A673 (cell line): Measurements from ENCODE around the gene HMGB4.

Experiments used
- EZH2 ChIP-seq: fragments of 200-600 bp; sonication (generic); IDR thresholded peaks from 2 replicates; pipeline ENCODE4 v1.6.1; 2017; ENCODE audit warnings: borderline replicate concordance, low read depth, mild to moderate bottlenecking, mixed read lengths, antibody characterized with exemption, low read length; ENCODE audit not compliant: poor library complexity, severe bottlenecking
- TF ChIP-seq, protein P1 (sequence below): fragments of 300-800, 200-600 bp; sonication (generic); conservative IDR thresholded peaks from 2 replicates; pipeline ENCODE4 v1.5.1; 2017; ENCODE audit warnings: low read depth, mild to moderate bottlenecking, antibody characterized with exemption, low read length, moderate library complexity, mixed read lengths

DNA sequence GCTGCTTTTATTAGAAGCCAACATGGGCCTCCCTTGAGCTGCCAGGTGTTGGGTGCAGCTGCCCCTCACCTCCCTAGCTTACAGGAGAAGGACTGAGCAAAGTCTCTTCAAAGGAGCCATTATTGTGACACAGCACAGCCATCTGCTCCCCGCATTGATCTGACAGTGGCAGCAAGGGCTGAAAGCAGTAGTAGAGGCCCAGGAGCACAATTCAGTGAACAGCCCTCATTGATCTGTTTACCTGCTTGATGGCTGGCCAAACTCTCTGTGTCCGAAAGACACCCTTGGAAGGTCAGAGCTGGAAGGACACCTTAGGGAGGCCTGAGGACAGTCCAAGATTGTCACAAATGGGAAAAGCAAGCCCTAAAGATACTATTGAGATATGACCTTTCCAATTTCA, 14.5 kb downstream of the HMGB4 start:
- TF ChIP-seq, protein P1, sequence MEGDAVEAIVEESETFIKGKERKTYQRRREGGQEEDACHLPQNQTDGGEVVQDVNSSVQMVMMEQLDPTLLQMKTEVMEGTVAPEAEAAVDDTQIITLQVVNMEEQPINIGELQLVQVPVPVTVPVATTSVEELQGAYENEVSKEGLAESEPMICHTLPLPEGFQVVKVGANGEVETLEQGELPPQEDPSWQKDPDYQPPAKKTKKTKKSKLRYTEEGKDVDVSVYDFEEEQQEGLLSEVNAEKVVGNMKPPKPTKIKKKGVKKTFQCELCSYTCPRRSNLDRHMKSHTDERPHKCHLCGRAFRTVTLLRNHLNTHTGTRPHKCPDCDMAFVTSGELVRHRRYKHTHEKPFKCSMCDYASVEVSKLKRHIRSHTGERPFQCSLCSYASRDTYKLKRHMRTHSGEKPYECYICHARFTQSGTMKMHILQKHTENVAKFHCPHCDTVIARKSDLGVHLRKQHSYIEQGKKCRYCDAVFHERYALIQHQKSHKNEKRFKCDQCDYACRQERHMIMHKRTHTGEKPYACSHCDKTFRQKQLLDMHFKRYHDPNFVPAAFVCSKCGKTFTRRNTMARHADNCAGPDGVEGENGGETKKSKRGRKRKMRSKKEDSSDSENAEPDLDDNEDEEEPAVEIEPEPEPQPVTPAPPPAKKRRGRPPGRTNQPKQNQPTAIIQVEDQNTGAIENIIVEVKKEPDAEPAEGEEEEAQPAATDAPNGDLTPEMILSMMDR: no peak
- no peak for TF ChIP-seq EZH2
